NCI-H1092 (cell line): ENCODE measurements around the gene AKAP17A.

Source experiments
- DNase-seq: peaks from one replicate; lab custom pipeline; 2025; lab: John Stamatoyannopoulos, UW

The AKAP17A gene

DNA sequence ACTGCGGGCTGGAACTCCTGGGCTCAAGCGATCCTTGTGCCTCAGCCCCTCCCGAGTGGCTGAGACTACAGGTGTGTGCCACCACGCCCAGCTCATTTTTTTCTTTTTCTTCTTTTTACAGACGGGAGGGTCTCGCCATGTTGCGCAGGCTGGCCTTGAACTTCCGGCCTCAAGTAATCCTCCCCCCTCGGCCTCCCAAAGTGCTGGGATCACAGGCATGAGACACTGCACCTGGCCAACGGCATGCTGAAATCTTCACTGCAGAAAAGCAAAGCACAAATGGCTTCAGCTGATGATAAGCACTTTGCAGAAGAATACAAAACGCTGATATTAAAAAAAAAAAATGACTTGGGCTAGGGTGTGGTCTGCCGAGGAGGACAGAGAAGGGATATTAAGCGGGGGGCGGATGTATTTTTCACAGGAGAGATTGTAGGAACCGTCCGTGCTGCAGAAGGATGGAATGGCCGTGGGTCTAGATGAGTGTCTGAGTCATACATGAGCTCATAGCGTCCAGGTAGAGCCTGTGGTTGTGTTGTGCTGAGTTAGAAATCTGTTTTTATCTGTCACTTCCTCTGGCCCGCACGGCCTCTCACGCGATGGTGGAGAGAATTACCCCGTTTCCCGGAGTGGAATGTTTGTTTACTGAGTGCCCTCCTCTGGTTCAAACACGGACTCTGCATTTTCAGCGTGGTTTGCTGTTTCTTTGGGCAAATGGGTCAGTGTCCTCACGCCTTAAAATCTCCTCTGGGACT lies 8.5 kb upstream of the AKAP17A start:
- DNase-seq, result no peak

- no peak for DNase-seq
These were observed 7.0 kb upstream of the AKAP17A start for GRCh38 chrX:1584237-1585011.

- DNase-seq, result no peak
These were observed 4.2 kb upstream of the AKAP17A start for GRCh38 chrX:1587161-1587560.

DNA sequence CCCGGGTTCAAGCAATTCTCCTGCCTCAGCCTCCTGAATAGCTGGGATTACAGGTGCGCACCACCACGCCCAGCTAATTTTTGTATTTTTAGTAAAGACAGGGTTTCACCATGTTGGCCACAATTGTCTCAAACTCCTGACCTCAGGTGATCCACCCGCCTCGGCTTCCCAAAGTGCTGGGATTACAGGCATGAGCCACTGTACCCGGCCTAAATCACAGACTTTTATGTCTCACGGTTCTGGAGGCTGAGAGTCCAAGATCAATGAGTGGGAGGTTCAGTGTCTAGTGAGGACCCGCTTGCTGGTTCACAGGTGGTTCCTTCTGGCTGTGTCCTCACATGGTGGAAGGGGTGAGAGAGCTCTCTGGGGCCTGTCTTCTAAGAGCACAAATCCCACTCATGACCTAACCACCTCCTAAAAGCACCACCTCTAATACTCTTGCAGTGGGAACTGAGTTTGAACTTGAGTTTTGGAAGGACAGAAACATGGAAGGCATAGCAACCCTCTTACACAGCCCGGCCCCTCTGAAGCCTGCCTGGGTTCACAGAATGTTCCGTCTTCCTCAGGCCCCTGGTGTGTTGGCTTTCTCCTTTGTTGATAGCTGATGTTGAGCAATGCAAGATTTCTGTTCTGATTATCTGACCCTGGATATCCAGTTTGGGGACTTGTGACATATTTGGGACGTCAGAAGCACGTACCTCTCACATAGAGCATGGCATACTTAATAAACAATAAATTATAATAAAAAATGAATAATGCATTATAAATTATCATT lies 1.9 kb upstream of the AKAP17A start:
- DNase-seq, result no peak

DNA sequence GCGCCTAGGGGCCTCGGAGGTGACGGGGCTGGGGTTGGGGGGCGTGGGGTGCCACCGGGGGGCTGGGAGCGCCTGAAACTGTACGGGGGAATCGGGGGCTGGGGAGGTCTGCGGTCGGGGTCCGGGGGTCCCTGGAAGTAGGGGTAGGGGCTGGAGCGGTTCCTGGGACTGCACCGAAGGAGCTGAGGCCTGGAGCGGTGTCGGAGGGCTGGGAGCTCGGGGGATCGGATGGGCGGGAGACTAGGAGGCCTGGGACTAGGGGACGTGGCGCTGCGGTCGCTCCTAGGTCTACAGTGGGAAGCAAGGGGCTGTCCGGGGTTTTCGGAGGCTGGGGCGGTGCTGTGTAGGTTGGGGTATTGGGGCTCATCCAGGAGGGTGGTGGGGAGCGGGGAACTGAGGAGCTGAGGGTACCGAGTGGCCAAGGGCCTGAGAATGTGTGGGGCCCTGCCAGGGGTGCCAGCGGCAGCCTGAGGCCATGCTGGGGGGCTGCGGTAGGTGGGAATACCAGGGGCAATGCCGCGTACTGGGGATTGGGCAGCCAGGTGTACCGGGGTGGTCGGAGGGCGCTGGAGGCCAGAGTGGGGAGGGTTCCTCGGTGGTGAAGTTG lies 562 bp downstream of the AKAP17A start:
- DNase-seq, result no peak

DNA sequence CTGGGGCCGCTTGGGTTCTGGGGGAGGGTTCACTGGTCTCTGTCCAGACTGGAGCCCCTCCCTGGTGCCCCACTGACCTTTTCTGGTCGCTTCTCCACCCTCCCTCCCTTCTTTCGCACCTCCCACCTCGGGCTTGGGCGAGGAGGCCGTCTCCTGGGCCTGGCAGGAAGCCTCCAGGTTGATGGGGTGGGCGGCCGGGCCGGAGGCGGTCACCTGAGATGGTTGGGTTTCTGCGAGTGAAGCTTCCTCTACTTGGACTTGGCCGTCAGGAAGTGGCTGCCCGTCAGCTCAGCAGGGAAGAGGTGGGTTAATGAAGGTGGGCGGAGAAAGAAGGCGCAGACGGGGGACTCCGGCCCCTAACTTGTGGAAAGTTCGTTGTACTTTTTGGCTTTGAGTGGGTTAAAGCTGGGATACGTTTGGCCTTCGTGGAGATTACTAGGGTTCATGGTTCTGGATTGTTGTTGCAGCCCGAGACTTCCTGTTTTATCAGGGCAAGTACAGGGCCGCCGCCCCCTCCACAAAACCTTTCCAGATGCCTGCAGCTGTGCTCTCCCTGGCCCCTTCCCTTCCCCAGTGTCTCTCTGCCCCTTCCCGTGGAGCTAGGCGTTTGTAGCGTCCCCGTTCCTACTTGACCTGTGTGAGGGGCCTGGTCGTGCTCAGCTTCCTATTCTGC lies 1.2 kb downstream of the AKAP17A start:
- no peak for DNase-seq

GRCh38 chrX:1593286-1594271 lies 2.2 kb downstream of the AKAP17A start:
- DNase-seq, result no peak

- no peak for DNase-seq
These were observed 4.3 kb downstream of the AKAP17A start for GRCh38 chrX:1595711-1596060.

DNA sequence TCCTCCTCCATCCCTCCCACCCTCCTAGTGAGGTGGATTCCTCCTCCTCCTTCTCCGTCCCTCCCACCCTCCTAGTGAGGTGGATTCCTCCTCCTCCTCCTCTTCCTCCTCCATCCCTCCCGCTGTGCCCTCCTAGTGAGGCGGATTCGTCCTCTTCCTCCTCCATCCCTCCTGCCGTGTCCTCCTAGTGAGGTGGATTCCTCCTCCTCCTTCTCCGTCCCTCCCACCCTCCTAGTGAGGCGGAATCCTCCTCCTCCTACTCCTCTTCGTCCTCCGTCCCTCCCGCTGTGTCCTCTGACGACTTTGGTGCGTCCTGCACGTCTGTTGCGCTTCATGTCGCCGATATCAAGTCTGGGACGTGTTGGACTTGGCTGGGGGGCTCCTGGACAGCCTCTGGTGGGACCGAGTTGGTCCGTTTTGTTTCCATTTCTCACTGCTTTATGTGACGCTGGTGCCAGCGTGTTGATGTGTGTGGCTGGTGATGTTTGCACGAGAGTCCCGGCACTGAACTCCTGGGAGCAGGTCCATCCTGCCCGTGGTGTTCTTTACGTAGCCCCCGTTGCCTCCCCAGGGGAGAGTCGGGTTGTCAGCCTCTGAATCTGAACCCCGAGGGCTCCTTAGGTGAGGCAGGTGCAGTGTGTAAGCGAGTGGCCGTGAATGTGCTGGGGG lies 5.4 kb downstream of the AKAP17A start:
- no peak for DNase-seq

DNA sequence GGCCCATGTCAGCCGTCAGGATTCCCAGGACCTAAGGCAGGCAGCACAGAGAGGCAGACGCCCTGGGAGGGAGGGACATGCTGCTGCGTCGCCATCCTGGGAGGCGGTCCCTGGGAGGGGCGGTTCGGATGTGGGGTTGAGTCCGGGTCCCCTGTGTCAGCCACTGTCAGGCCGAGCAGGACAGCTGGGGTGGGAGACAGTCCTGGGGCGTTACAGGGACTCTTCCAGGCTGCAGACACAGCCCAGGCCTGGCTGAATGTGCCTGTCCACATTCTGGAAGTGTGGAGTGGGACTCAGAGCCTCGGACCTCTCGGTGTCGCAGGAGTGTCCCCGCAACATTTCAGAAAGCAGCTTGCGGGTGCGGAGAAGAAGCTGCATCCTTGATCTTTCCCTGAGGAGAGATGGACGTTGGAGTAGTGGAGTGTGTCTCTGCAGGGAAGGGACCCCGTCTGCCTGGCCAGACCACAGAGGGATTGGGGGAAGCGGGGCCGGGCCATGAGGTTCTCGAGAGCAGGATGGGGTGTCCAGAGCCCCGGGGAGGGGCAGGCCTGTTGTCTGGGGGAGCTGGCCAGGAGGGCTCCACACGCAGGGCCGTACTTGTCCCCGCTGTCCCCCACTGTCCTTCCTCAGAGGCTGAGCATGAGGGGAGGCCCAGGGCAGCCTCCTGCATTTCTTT lies 6.1 kb downstream of the AKAP17A start:
- no peak for DNase-seq

- no peak for DNase-seq
These were observed 6.8 kb downstream of the AKAP17A start for GRCh38 chrX:1598021-1598875.

DNA sequence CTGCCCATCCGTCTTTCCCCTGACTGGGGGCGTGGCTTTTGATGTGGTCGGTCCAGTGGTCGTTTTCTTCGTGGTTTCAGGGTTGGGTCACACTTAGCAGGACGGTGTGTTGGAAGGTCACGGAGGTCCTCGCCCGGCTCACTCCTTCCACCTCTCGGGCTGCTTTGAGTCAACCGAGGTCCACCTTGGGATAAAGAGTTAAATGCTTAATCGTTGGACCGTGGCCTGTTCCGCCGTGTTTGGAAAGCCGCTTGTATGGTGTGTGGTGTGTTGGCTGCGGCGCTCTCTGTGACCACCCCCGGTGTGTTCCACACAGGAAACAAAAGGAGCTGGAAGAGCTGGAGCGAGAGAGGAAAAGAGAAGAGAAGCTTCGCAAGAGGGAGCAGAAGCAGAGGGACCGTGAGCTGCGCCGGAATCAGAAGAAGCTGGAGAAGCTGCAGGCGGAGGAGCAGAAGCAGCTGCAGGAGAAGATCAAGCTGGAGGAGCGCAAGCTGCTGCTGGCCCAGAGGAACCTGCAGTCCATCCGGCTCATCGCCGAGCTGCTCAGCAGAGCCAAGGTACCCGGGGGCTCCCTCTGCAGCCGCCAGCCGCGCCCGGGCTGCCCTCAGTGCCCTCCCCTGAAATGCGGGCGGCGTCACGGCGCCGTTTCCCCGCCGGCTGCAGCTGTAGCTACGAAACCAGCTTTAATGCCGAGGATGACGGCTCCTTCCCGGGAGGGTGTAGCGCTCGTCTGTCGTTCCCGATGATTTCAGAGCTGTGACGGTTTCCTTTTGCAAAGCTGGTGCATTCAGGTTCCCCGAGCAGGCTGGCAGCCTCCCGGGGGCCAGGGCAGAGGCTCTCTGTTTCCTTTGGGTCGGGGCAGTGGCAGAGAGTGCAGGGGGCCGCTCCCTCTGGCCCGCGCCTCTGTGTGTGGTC lies 7.7 kb downstream of the AKAP17A start:
- no peak for DNase-seq

GRCh38 chrX:1599791-1600405 lies 8.5 kb downstream of the AKAP17A start:
- no peak for DNase-seq

DNA sequence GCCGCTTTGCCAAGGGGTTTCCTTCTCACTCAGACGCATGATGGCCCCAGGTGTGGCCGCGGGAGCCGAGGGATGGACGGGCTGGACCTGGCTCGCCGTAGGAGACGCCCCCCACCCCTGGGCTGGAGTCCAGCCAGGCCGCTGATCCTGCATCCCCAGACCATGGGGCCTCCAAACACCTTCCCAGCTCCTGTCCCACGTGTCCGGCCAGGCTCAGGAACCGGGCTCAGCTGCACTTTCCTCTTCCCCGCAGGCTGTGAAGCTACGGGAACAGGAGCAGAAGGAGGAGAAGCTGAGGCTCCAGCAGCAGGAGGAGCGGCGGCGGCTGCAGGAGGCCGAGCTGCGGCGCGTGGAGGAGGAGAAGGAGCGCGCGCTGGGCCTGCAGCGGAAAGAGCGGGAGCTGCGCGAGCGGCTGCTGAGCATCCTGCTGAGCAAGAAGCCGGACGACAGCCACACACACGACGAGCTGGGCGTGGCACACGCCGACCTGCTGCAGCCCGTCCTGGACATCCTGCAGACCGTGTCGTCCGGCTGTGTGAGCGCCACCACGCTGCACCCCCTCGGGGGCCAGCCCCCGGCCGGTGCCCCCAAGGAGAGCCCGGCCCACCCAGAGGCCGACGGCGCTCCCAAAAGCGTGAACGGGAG lies 9.1 kb downstream of the AKAP17A start:
- DNase-seq, result no peak

DNA sequence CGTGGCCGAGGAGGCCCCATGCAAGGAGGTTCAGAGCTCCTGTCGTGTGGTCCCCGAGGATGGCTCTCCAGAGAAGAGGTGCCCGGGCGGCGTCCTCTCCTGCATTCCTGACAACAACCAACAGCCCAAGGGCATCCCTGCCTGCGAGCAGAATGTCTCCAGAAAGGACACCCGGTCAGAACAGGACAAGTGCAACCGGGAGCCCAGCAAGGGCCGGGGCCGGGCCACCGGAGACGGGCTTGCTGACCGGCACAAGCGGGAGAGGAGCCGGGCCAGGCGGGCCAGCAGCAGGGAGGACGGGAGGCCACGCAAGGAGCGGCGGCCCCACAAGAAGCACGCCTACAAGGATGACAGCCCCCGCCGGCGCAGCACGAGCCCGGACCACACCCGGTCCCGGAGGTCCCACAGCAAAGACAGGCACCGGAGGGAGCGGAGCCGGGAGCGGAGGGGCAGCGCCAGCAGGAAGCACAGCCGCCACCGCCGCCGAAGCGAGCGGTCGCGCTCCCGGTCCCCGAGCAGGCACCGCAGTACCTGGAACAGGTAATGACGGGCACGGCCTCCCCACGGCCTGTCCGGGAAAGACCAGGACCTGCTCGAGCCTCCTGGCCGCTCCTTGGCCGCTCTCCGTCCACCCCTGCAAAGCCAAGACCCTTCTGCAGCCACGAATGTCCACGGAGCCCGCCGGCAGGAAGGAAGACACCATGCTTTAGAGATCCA lies 9.8 kb downstream of the AKAP17A start:
- no peak for DNase-seq

DNA sequence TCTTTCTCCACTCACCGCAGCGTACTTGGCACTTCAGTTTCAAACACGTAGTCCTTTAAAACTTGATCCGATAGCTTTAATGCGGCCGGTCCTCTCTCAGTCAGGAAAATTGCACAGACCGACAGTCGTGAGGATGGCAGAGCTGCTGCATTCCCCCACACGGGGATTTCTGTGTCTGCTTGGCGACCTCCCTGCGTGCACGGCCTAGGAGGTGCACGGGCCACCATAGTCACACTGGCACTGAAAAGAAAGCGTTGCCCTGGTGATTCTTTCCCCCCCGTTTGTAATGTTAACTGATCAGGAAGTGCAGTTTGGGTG lies 10.3 kb downstream of the AKAP17A start:
- no peak for DNase-seq
